ENCODE data around the gene PDE9A. TPM values are rescaled to one million over a fixed set of nuclear protein-coding genes. Genes with fewer than 3 reads are reported as not detected.

Gene PDE9A
- 3.9 and 9.5 TPM in 2 replicates for total RNA-seq

- DNase-seq (ENCODE audit: low read depth): no peak
- peak within 1 kb of the TSS; percentile 63 for H3K4me3 ChIP-seq (ENCODE audit: low read depth, low read length)
Observed at GRCh38 chr21:42653231-42654061, at the start of gene PDE9A. Gene PDE9A, plus strand, starts transcription at chr21:42653621. Its CDS starts 194 bp downstream, at chr21:42653815.

GRCh38 chr21:42607102-42607501, 46.3 kb upstream of the PDE9A start:
- no peak overlapping the region for H3K4me3 ChIP-seq (ENCODE audit: low read depth, low read length)
- TF ChIP-seq, protein P1, sequence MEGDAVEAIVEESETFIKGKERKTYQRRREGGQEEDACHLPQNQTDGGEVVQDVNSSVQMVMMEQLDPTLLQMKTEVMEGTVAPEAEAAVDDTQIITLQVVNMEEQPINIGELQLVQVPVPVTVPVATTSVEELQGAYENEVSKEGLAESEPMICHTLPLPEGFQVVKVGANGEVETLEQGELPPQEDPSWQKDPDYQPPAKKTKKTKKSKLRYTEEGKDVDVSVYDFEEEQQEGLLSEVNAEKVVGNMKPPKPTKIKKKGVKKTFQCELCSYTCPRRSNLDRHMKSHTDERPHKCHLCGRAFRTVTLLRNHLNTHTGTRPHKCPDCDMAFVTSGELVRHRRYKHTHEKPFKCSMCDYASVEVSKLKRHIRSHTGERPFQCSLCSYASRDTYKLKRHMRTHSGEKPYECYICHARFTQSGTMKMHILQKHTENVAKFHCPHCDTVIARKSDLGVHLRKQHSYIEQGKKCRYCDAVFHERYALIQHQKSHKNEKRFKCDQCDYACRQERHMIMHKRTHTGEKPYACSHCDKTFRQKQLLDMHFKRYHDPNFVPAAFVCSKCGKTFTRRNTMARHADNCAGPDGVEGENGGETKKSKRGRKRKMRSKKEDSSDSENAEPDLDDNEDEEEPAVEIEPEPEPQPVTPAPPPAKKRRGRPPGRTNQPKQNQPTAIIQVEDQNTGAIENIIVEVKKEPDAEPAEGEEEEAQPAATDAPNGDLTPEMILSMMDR (IDR thresholded peaks at IDR 0.05; ENCODE audit: insufficient read depth, low read depth, low read length): no peak
- no peak for DNase-seq (ENCODE audit: low read depth)

More at GRCh38 chr21:42653231-42654061, at the start of gene PDE9A:
- TF ChIP-seq, protein P1 (IDR thresholded peaks at IDR 0.05; ENCODE audit: insufficient read depth, low read depth, low read length): no peak

GRCh38 chr21:42607525-42608102, 45.8 kb upstream of the PDE9A start:
- no peak for DNase-seq (ENCODE audit: low read depth)
- no peak overlapping the region for H3K4me3 ChIP-seq (ENCODE audit: low read depth, low read length)
- TF ChIP-seq, protein P1 (IDR thresholded peaks at IDR 0.05; ENCODE audit: insufficient read depth, low read depth, low read length): no peak

- no peak overlapping the region for H3K4me3 ChIP-seq (ENCODE audit: low read depth, low read length)
- DNase-seq (ENCODE audit: low read depth): no peak
- TF ChIP-seq, protein P1 (IDR thresholded peaks at IDR 0.05; ENCODE audit: insufficient read depth, low read depth, low read length): no peak
Observed at GRCh38 chr21:42608446-42608845, 45.0 kb upstream of the PDE9A start.

- TF ChIP-seq, protein P1 (IDR thresholded peaks at IDR 0.05; ENCODE audit: insufficient read depth, low read depth, low read length): no peak
- no peak overlapping the region for H3K4me3 ChIP-seq (ENCODE audit: low read depth, low read length)
- no peak for DNase-seq (ENCODE audit: low read depth)
Observed at GRCh38 chr21:42609811-42610210, 43.6 kb upstream of the PDE9A start.

- H3K4me3 ChIP-seq (ENCODE audit: low read depth, low read length): no peak overlapping the region
- TF ChIP-seq, protein P1 (IDR thresholded peaks at IDR 0.05; ENCODE audit: insufficient read depth, low read depth, low read length): no peak
- DNase-seq (ENCODE audit: low read depth): no peak
Observed at GRCh38 chr21:42611852-42612251, 41.6 kb upstream of the PDE9A start.
